KOPT-K1 (cell line): ENCODE measurements around the gene IL12RB1.
"Not testable (repeated sequence)": the region's sequence is repeated elsewhere in the genome, so short reads cannot be mapped to it uniquely, and the experiment has no call there.

ENCODE experiments used
- H3K27ac ChIP-seq: fragments of 200-600 bp; sonication (generic); 2 replicates; pipeline ENCODE4 v1.5.1; 2016; ENCODE audit warnings: antibody characterized with exemption, mild to moderate bottlenecking, low read depth, low read length; ENCODE audit not compliant: poor library complexity, severe bottlenecking
- H3K36me3 ChIP-seq: fragments of 200-600 bp; sonication (generic); 2 replicates; pipeline ENCODE4 v1.5.1; 2017; ENCODE audit warnings: antibody characterized with exemption, mild to moderate bottlenecking, low read length, moderate library complexity; ENCODE audit not compliant: insufficient read depth
- H3K9me3 ChIP-seq: fragments of 200-600 bp; sonication (generic); 2 replicates; pipeline ENCODE4 v1.5.1; 2017; ENCODE audit warnings: antibody characterized with exemption, low read length, mild to moderate bottlenecking; ENCODE audit not compliant: insufficient read depth, poor library complexity, severe bottlenecking

IL12RB1 gene

GRCh38 chr19:18057557-18057956 is 29.2 kb downstream of the IL12RB1 start:
- Histone ChIP-seq H3K9me3 (no peaks in the 10 kb centered on the region), H3K36me3 (peaks cover 29% of the 10 kb centered on the region; the same call in 1 of the 2 replicates), H3K27ac (peak overlapping the region; percentile 63)

GRCh38 chr19:18055967-18056366 is 30.8 kb downstream of the IL12RB1 start:
- Histone ChIP-seq H3K27ac (no peak overlapping the region), H3K9me3 (no peaks in the 10 kb centered on the region), H3K36me3 (peaks cover 16% of the 10 kb centered on the region; the same call in 1 of the 2 replicates)

GRCh38 chr19:18053576-18054219 is 33.0 kb downstream of the IL12RB1 start:
- Histone ChIP-seq H3K9me3 (no peaks in the 10 kb centered on the region), H3K36me3 (no peaks in the 10 kb centered on the region), H3K27ac (no peak overlapping the region)

GRCh38 chr19:18051887-18052286 is 34.8 kb downstream of the IL12RB1 start:
- Histone ChIP-seq H3K27ac (no peak overlapping the region), H3K9me3 (no peaks in the 10 kb centered on the region), H3K36me3 (no peaks in the 10 kb centered on the region)

- Histone ChIP-seq H3K9me3 (no peaks in the 10 kb centered on the region), H3K27ac (no peak overlapping the region), H3K36me3 (no peaks in the 10 kb centered on the region)
Measured at GRCh38 chr19:18049385-18049784, 37.3 kb downstream of the IL12RB1 start.

- no peak overlapping the region for H3K27ac ChIP-seq
- H3K9me3 ChIP-seq = no peaks in the 10 kb centered on the region
- H3K36me3 ChIP-seq = no peaks in the 10 kb centered on the region
Measured at GRCh38 chr19:18046059-18046718, 40.5 kb downstream of the IL12RB1 start.

GRCh38 chr19:18045307-18046050 is 41.3 kb downstream of the IL12RB1 start:
- peaks cover 6% of the 10 kb centered on the region for H3K9me3 ChIP-seq
- H3K36me3 ChIP-seq = no peaks in the 10 kb centered on the region
- H3K27ac ChIP-seq = peak overlapping the region; percentile 75

GRCh38 chr19:18044825-18045304 is 41.9 kb downstream of the IL12RB1 start:
- Histone ChIP-seq H3K36me3 (no peaks in the 10 kb centered on the region), H3K27ac (peak overlapping the region; percentile 75), H3K9me3 (peaks cover 6% of the 10 kb centered on the region)

- no peaks in the 10 kb centered on the region for H3K36me3 ChIP-seq
- no peak overlapping the region for H3K27ac ChIP-seq
- H3K9me3 ChIP-seq = peaks cover 6% of the 10 kb centered on the region
Measured at GRCh38 chr19:18043676-18044075, 43.1 kb downstream of the IL12RB1 start.

GRCh38 chr19:18041054-18041453 is 45.7 kb downstream of the IL12RB1 start:
- H3K27ac ChIP-seq = no peak overlapping the region
- peaks cover 6% of the 10 kb centered on the region for H3K9me3 ChIP-seq
- H3K36me3 ChIP-seq = no peaks in the 10 kb centered on the region

GRCh38 chr19:18032102-18032501 is 54.6 kb downstream of the IL12RB1 start:
- not testable (repeated sequence) for H3K36me3 ChIP-seq, H3K9me3 ChIP-seq, H3K27ac ChIP-seq

- not testable (repeated sequence) for H3K36me3 ChIP-seq, H3K9me3 ChIP-seq
- peak overlapping the region; percentile 29 for H3K27ac ChIP-seq
Measured at GRCh38 chr19:18031401-18031800, 55.3 kb downstream of the IL12RB1 start.

- Histone ChIP-seq H3K27ac (no peak overlapping the region), H3K36me3 (no peaks in the 10 kb centered on the region), H3K9me3 (no peaks in the 10 kb centered on the region)
Measured at GRCh38 chr19:18029617-18030338, 57.0 kb downstream of the IL12RB1 start.

- Histone ChIP-seq H3K27ac (no peak overlapping the region), H3K9me3 (no peaks in the 10 kb centered on the region), H3K36me3 (no peaks in the 10 kb centered on the region)
Measured at GRCh38 chr19:18027151-18027550, 59.6 kb downstream of the IL12RB1 start.
